ENCODE results near the gene GRIFIN. TPM values are rescaled to one million over a fixed set of nuclear protein-coding genes. Genes with fewer than 3 reads are reported as not detected.

Gene GRIFIN
- polyA plus RNA-seq, 2 of the 4 experiments (the other 2 are of a cell fraction), result not detected

DNA sequence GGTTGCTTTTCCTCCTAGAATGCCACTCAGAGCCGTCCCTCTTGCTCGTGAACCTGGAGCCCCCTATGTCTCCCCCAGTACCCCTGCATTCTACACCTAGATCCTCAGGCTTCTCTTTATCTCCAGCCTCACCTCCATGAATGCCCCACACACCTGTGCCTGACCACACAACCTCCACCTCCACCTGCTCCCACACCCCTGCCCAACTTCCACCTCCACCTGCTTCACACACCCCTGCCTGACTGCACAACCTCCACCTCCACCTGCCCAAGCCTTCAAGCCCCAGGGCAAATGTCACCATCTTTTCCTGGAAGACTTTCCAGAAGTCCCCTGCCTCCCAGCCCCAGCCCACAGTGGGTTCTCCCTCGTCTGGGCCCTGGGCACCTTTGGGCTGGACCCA lies 36.5 kb upstream of the GRIFIN start:
- peak overlapping the region in 1 of 2 experiments; percentile 69; a peak in 2 of 6 replicates for H3K27ac ChIP-seq
- no peak for TF ChIP-seq HOXB13 (CRISPR knock-in tag; IDR thresholded peaks at IDR 0.05; ENCODE audit: low read depth)
- TF ChIP-seq ESRRA (IDR thresholded peaks at IDR 0.05; ENCODE audit: borderline replicate concordance, low read length), result no peak
- no peak for TF ChIP-seq FOSL2 (IDR thresholded peaks at IDR 0.05)
- TF ChIP-seq FOSL2 (CRISPR knock-in tag; IDR thresholded peaks at IDR 0.05), result no peak
- TF ChIP-seq JUNB (IDR thresholded peaks at IDR 0.05), result no peak
- TF ChIP-seq, protein P1, sequence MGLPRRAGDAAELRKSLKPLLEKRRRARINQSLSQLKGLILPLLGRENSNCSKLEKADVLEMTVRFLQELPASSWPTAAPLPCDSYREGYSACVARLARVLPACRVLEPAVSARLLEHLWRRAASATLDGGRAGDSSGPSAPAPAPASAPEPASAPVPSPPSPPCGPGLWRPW (IDR thresholded peaks at IDR 0.05), result no peak
- no peak for TF ChIP-seq ZC3H11A (IDR thresholded peaks at IDR 0.05)
- TF ChIP-seq HOXA7 (CRISPR knock-in tag; IDR thresholded peaks at IDR 0.05), result no peak
- no peak for TF ChIP-seq POLR2AphosphoS2 (conservative IDR thresholded peaks at IDR 0.05; ENCODE audit: low read length)
- TF ChIP-seq, protein P2, sequence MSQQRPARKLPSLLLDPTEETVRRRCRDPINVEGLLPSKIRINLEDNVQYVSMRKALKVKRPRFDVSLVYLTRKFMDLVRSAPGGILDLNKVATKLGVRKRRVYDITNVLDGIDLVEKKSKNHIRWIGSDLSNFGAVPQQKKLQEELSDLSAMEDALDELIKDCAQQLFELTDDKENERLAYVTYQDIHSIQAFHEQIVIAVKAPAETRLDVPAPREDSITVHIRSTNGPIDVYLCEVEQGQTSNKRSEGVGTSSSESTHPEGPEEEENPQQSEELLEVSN (IDR thresholded peaks at IDR 0.05; ENCODE audit: borderline replicate concordance, low read depth), result no peak
- no peak for TF ChIP-seq RFX5 (IDR thresholded peaks at IDR 0.05)
- no peak for TF ChIP-seq PHF8 (IDR thresholded peaks at IDR 0.05; ENCODE audit: borderline replicate concordance, low read depth)
- no peak for TF ChIP-seq CHD4 (IDR thresholded peaks at IDR 0.05; ENCODE audit: borderline replicate concordance)
- no peak for TF ChIP-seq ZNF302 (CRISPR knock-in tag; IDR thresholded peaks at IDR 0.05)
- no peak overlapping the region for H3K4me2 ChIP-seq
- no peak for ATAC-seq
- no peak for FAIRE-seq
- CTCF ChIA-PET, result no interaction called here
- POLR2A ChIA-PET, result no interaction called here
- H3K4me3 ChIP-seq, result no peak overlapping the region
- DNase-seq (ENCODE audit: low read depth in 1 of 2, low spot score in 1 of 2), result no peak
- H3K4me1 ChIP-seq, result peaks cover 39% of the 10 kb centered on the region
- no peaks in the 10 kb centered on the region for H3K9me3 ChIP-seq
- 97% methylated on average over 3 of the region's 3 CpGs for whole genome bisulfite sequencing (ENCODE audit: missing lambda C conversion rate)

DNA sequence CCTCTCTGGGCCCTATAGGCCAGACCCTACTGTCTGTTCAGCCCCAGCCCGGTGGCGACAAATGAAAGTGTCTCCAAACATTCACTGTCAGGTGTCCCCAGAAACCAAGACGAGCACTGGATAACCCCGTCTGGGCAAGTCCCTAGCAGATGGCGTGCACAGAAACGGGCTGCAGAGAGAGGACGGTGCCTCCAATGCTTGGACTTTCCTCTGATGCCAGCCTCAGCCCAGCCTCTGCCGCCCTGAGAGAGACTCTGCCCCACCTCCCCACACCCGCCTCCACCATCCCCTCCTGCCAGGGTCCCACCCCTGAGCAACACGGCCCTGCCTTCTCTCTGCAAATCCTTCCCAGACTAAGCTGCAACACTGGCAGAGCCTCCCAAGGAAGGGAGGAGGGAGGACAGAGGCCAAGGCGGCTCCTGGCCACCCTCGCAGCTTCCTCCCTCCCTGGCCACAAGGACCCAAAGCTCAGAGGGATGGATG lies 36.0 kb upstream of the GRIFIN start:
- ATAC-seq, result peak in 1 of 2 experiments; percentile 10; a peak in 3 of 6 replicates
- FAIRE-seq, result no peak
- whole genome bisulfite sequencing (ENCODE audit: missing lambda C conversion rate), result 70% methylated on average over 11 of the region's 12 CpGs
- Histone ChIP-seq H3K4me3 (no peak overlapping the region), H3K9me3 (no peaks in the 10 kb centered on the region), H3K4me2 (no peak overlapping the region), H3K27ac (peak overlapping the region in 1 of 2 experiments; percentile 69; a peak in 3 of 6 replicates), H3K4me1 (peaks cover 34% of the 10 kb centered on the region)
- ChIA-PET POLR2A (no interaction called here), CTCF (no interaction called here)
- DNase-seq (ENCODE audit: low read depth in 1 of 2, low spot score in 1 of 2), result no peak
- TF ChIP-seq ZC3H11A (IDR thresholded peaks at IDR 0.05), result no peak
- no peak for TF ChIP-seq RNF2 (IDR thresholded peaks at IDR 0.05; ENCODE audit: borderline replicate concordance, low read depth)
- no peak for TF ChIP-seq HOXB5 (CRISPR knock-in tag; IDR thresholded peaks at IDR 0.05)
- no peak for TF ChIP-seq PHF8 (IDR thresholded peaks at IDR 0.05; ENCODE audit: borderline replicate concordance, low read depth)
- TF ChIP-seq SREBF2 (IDR thresholded peaks at IDR 0.05), result no peak
- TF ChIP-seq ZFP36 (IDR thresholded peaks at IDR 0.05; ENCODE audit: borderline replicate concordance, partially characterized antibody), result no peak
- TF ChIP-seq, protein P3, sequence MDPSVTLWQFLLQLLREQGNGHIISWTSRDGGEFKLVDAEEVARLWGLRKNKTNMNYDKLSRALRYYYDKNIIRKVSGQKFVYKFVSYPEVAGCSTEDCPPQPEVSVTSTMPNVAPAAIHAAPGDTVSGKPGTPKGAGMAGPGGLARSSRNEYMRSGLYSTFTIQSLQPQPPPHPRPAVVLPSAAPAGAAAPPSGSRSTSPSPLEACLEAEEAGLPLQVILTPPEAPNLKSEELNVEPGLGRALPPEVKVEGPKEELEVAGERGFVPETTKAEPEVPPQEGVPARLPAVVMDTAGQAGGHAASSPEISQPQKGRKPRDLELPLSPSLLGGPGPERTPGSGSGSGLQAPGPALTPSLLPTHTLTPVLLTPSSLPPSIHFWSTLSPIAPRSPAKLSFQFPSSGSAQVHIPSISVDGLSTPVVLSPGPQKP (IDR thresholded peaks at IDR 0.05; ENCODE audit: low read depth, low read length), result no peak
- TF ChIP-seq, protein P4, sequence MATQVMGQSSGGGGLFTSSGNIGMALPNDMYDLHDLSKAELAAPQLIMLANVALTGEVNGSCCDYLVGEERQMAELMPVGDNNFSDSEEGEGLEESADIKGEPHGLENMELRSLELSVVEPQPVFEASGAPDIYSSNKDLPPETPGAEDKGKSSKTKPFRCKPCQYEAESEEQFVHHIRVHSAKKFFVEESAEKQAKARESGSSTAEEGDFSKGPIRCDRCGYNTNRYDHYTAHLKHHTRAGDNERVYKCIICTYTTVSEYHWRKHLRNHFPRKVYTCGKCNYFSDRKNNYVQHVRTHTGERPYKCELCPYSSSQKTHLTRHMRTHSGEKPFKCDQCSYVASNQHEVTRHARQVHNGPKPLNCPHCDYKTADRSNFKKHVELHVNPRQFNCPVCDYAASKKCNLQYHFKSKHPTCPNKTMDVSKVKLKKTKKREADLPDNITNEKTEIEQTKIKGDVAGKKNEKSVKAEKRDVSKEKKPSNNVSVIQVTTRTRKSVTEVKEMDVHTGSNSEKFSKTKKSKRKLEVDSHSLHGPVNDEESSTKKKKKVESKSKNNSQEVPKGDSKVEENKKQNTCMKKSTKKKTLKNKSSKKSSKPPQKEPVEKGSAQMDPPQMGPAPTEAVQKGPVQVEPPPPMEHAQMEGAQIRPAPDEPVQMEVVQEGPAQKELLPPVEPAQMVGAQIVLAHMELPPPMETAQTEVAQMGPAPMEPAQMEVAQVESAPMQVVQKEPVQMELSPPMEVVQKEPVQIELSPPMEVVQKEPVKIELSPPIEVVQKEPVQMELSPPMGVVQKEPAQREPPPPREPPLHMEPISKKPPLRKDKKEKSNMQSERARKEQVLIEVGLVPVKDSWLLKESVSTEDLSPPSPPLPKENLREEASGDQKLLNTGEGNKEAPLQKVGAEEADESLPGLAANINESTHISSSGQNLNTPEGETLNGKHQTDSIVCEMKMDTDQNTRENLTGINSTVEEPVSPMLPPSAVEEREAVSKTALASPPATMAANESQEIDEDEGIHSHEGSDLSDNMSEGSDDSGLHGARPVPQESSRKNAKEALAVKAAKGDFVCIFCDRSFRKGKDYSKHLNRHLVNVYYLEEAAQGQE (IDR thresholded peaks at IDR 0.05), result no peak
- TF ChIP-seq, protein P5, sequence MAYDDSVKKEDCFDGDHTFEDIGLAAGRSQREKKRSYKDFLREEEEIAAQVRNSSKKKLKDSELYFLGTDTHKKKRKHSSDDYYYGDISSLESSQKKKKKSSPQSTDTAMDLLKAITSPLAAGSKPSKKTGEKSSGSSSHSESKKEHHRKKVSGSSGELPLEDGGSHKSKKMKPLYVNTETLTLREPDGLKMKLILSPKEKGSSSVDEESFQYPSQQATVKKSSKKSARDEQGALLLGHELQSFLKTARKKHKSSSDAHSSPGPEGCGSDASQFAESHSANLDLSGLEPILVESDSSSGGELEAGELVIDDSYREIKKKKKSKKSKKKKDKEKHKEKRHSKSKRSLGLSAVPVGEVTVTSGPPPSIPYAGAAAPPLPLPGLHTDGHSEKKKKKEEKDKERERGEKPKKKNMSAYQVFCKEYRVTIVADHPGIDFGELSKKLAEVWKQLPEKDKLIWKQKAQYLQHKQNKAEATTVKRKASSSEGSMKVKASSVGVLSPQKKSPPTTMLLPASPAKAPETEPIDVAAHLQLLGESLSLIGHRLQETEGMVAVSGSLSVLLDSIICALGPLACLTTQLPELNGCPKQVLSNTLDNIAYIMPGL (CRISPR knock-in tag; IDR thresholded peaks at IDR 0.05; ENCODE audit: borderline replicate concordance), result no peak
- TF ChIP-seq, protein P6, sequence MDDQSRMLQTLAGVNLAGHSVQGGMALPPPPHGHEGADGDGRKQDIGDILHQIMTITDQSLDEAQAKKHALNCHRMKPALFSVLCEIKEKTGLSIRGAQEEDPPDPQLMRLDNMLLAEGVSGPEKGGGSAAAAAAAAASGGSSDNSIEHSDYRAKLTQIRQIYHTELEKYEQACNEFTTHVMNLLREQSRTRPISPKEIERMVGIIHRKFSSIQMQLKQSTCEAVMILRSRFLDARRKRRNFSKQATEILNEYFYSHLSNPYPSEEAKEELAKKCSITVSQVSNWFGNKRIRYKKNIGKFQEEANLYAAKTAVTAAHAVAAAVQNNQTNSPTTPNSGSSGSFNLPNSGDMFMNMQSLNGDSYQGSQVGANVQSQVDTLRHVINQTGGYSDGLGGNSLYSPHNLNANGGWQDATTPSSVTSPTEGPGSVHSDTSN (IDR thresholded peaks at IDR 0.05), result no peak
- TF ChIP-seq CHD2 (IDR thresholded peaks at IDR 0.05; ENCODE audit: low read length, partially characterized antibody), result no peak
- TF ChIP-seq RAD21 (conservative IDR thresholded peaks at IDR 0.05 in 1 of 2, IDR thresholded peaks at IDR 0.05 in 1 of 2), result no peak
- TF ChIP-seq JUN (IDR thresholded peaks at IDR 0.05), result no peak

Measured in A549 (cell line).